Loucy (cell line): ENCODE results near the gene PALD1.

Source experiments
- CTCF ChIP-seq: fragments of 200-600 bp; sonication (generic); conservative IDR thresholded peaks from 2 replicates; pipeline ENCODE4 v1.5.1; 2014; ENCODE audit warnings: mild to moderate bottlenecking, antibody characterized with exemption, low read length
- EZH2phosphoT487 ChIP-seq: fragments of 200-600 bp; IDR thresholded peaks from 2 replicates; pipeline ENCODE4 v1.6.1; 2018; ENCODE audit warnings: antibody characterized with exemption, mild to moderate bottlenecking, moderate library complexity, borderline replicate concordance

DNA sequence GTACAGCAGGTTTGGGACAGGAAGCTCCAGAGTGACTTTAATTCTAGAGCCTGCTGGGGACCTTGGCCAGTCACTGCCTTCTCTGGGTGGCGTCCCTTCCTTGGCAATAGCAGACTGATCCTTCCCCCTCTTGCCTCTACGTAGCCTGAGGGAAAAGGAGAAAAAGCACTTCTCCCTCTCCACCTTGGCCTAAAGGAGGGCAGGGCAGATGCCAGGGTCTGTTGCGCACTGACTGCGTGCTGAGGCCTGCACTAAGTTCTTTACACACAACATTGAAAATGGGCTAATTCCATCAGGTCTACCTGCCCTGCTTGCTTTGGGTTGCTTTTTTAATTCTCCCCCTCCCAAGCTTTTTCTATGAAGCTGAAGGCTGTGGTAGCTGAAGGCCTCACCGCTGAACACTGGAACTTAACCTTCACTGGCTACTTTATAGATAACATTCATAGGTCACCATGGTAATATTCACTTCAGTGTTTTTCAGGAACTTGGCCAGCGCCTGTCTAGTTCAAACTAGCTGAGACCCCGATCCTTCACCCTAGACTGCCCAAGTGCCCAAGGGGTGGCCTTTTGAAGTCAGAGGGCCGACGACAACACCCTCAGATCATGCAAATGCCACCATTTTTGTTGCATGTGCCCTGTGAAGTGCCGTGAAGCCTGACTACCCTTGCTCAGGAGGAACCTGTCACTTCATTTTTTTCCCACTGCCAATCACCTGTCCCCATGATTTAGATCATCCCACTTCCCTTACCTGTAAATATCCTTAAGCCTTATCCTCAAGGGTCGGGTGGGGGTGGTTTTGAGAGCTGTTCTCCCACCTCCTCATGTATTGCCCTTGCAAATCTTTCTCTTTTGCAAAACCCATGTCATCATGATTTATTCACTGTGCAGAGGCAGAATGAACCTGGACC is 95.3 kb downstream of the PALD1 start:
- no peak for TF ChIP-seq CTCF
- no peak for TF ChIP-seq EZH2phosphoT487
